CD4-positive, alpha-beta memory T cell (primary cell): ENCODE results near the gene RALGPS2. TPM values are rescaled to one million over a fixed set of nuclear protein-coding genes. Genes with fewer than 3 reads are reported as not detected.

Source experiments
- CTCF ChIA-PET: fragments of 350-600 bp; sonication (Branson Sonifier 250); formaldehyde crosslinking; loops from one replicate; lab custom pipeline; 2021; ENCODE audit warnings: inconsistent platforms; ENCODE audit not compliant: partially characterized antibody; lab: Charles Lee
- POLR2A ChIA-PET: fragments of 350-600 bp; sonication (Branson Sonifier 250); formaldehyde crosslinking; loops from one replicate; lab custom pipeline; 2021; ENCODE audit not compliant: partially characterized antibody; lab: Charles Lee
- DNase-seq, 5 donors: peaks; one replicate each; pipeline versions ENCODE4 v3.0.0 to v3.0.0-alpha.2; 2020 to 2022; ENCODE audit warnings: mixed read lengths in 1 of 5
- H3K27ac ChIP-seq: one replicate; pipeline ENCODE4 v1.7.0; 2013; ENCODE audit warnings: low read depth, low read length
- H3K27me3 ChIP-seq: 2 replicates; pipeline ENCODE4 v1.7.0; 2013; ENCODE audit warnings: mild to moderate bottlenecking, low read length, moderate library complexity; ENCODE audit not compliant: insufficient read depth
- H3K36me3 ChIP-seq: 2 replicates; pipeline ENCODE4 v1.7.0; 2013; ENCODE audit warnings: mild to moderate bottlenecking, low read length, moderate library complexity; ENCODE audit not compliant: insufficient read depth
- H3K4me1 ChIP-seq: 2 replicates; pipeline ENCODE4 v1.7.0; 2013; ENCODE audit warnings: mild to moderate bottlenecking, low read length, moderate library complexity; ENCODE audit not compliant: insufficient read depth
- H3K4me3 ChIP-seq, 2 donors: one replicate each; pipeline ENCODE4 v1.7.0; 2013; ENCODE audit warnings: low read length in 2 of 2, mild to moderate bottlenecking in 1 of 2
- H3K9me3 ChIP-seq, 2 donors: one replicate each; pipeline ENCODE4 v1.7.0; 2013; ENCODE audit warnings: low read length in 2 of 2, control low read depth in 1 of 2; ENCODE audit not compliant: control insufficient read depth in 1 of 2
- H3K27ac Mint-ChIP-seq, 7 donors: one replicate each; pipeline ENCODE4 v1.8.0; 2020 to 2021; ENCODE audit warnings: mixed read lengths in 7 of 7, mild to moderate bottlenecking in 6 of 7, inconsistent platforms in 3 of 7, moderate library complexity in 3 of 7
- H3K27me3 Mint-ChIP-seq, 2 donors: one replicate each; pipeline ENCODE4 v1.8.0; 2020 to 2021; ENCODE audit warnings: mixed read lengths in 2 of 2
- H3K36me3 Mint-ChIP-seq, 2 donors: one replicate each; pipeline ENCODE4 v1.8.0; 2020 to 2021; ENCODE audit warnings: mixed read lengths in 2 of 2, inconsistent platforms in 1 of 2, mild to moderate bottlenecking in 1 of 2
- H3K4me1 Mint-ChIP-seq, 4 donors: one replicate each; pipeline ENCODE4 v1.8.0; 2020 to 2021; ENCODE audit warnings: mixed read lengths in 4 of 4, mild to moderate bottlenecking in 1 of 4
- H3K4me3 Mint-ChIP-seq, 8 donors: one replicate each; pipeline ENCODE4 v1.8.0; 2020 to 2021; ENCODE audit warnings: mixed read lengths in 8 of 8, mild to moderate bottlenecking in 7 of 8, moderate library complexity in 6 of 8, inconsistent platforms in 3 of 8
- H3K9me3 Mint-ChIP-seq, 8 donors: one replicate each; pipeline ENCODE4 v1.8.0; 2020 to 2021; ENCODE audit warnings: mixed read lengths in 8 of 8, mild to moderate bottlenecking in 5 of 8, inconsistent platforms in 3 of 8, moderate library complexity in 1 of 8
- intact Hi-C: fragments of 100-400 bp; cut with micrococcal nuclease; formaldehyde crosslinking; loops from one replicate; pipeline ENCODE4 v1.15.1; 2023
- polyA plus RNA-seq, 2 donors: library from polyadenylated mRNA; unstranded; fragments of 300-500 nt; fragmentation: Illumina TruSeq; gene quantifications; one replicate each; pipeline ENCODE4 v1.2.3, GENCODE V29; 2021
- total RNA-seq, 2 experiments: library from RNA; stranded (reverse); gene quantifications; one replicate each; pipeline ENCODE4 v1.2.3, GENCODE V29; 2021

Gene RALGPS2
- total and polyA plus RNA-seq, 4 experiments from 2014 or later, result 1.6 to 15.0 (median 7.8) TPM

DNA sequence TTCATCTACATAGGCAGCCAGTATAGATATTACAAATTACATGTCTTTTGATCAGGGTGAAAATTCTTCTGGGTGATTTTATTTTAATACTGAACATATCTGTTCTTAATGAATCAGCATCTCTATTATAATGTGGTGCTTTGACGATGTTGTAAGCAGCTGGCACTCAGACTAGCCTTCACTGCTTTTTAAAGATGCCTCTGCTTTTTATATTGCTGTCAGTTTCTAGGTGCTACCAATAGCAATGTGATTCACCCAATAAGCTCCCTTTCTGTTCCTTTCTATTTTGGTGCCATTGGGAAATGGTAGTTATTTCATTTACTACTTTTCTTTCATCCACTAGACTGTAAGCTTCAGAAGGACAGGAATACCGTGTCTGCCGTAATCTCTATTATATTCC, 156.9 kb downstream of the RALGPS2 start:
- Histone ChIP-seq H3K4me1 (no peaks in the 10 kb centered on the region), H3K9me3 (no peaks in the 10 kb centered on the region), H3K27ac (no peak overlapping the region), H3K4me3 (no peak overlapping the region), H3K36me3 (no peaks in the 10 kb centered on the region), H3K27me3 (no peaks in the 10 kb centered on the region)
- POLR2A ChIA-PET, result no interaction called here
- H3K27me3 Mint-ChIP-seq, result peaks cover 0 to 1% of the 10 kb centered on the region in 2 donors
- H3K9me3 Mint-ChIP-seq, result no peaks in the 10 kb centered on the region
- no peak overlapping the region for H3K27ac Mint-ChIP-seq
- H3K4me1 Mint-ChIP-seq, result no peaks in the 10 kb centered on the region
- CTCF ChIA-PET, result no interaction called here
- no peak overlapping the region for H3K4me3 Mint-ChIP-seq
- intact Hi-C loops, result no loop called here
- no peak for DNase-seq
- peaks cover 7 to 8% of the 10 kb centered on the region in 2 donors for H3K36me3 Mint-ChIP-seq

DNA sequence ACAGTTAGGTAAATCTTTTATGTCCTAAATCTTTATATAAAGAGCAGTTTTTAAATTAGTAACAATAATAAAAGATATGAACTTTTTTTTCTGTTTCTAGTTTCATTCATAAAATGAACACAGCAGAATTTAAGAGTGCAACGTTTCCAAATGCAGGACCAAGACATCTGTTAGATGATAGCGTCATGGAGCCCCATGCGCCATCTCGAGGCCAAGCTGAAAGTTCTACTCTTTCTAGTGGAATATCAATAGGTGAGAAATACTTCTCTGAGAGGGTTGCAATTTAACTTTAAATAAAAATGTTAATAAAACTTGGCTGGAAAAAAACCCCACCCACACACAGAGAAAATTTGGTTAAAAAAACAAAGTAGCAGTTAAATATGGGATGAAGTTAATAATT, 160.8 kb downstream of the RALGPS2 start:
- peaks cover 0 to 1% of the 10 kb centered on the region in 2 donors for H3K27me3 Mint-ChIP-seq
- DNase-seq, result no peak
- Histone ChIP-seq H3K4me1 (no peaks in the 10 kb centered on the region), H3K4me3 (no peak overlapping the region), H3K27ac (no peak overlapping the region), H3K27me3 (no peaks in the 10 kb centered on the region), H3K9me3 (no peaks in the 10 kb centered on the region), H3K36me3 (no peaks in the 10 kb centered on the region)
- H3K36me3 Mint-ChIP-seq, result peaks cover 8 to 10% of the 10 kb centered on the region in 2 donors
- POLR2A ChIA-PET, result no interaction called here
- H3K9me3 Mint-ChIP-seq, result no peaks in the 10 kb centered on the region
- peak overlapping the region in 2 of 7 donors; percentile 3 to 24 for H3K27ac Mint-ChIP-seq
- no peak overlapping the region for H3K4me3 Mint-ChIP-seq
- no peaks in the 10 kb centered on the region for H3K4me1 Mint-ChIP-seq
- CTCF ChIA-PET, result no interaction called here
- intact Hi-C loops, result no loop called here

DNA sequence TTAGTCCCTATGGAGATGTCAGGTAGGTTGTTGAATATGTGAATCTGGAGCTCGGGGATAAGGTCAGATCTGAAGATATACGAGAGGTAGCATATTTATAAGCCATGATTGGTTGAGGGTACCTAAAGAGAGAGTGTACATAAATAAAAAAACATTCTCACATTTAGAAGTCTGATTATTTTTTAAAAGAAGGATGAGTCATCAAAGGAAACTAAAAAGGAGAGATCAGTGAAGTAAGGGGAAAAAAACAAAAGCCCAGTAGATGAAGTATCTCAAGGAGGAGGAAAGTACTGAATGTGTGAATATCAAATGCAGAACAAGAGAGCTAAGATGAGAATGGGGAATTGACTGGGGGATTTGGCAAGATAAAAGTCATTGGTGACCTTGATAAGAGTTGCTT, 161.5 kb downstream of the RALGPS2 start:
- no peaks in the 10 kb centered on the region for H3K4me1 Mint-ChIP-seq
- DNase-seq, result no peak
- peak overlapping the region in 1 of 7 donors; percentile 11 for H3K27ac Mint-ChIP-seq
- Histone ChIP-seq H3K36me3 (no peaks in the 10 kb centered on the region), H3K27me3 (no peaks in the 10 kb centered on the region), H3K27ac (no peak overlapping the region), H3K9me3 (no peaks in the 10 kb centered on the region), H3K4me1 (no peaks in the 10 kb centered on the region), H3K4me3 (no peak overlapping the region)
- intact Hi-C loops, result no loop called here
- no peak overlapping the region for H3K4me3 Mint-ChIP-seq
- CTCF ChIA-PET, result no interaction called here
- POLR2A ChIA-PET, result no interaction called here
- no peaks in the 10 kb centered on the region for H3K27me3 Mint-ChIP-seq
- no peaks in the 10 kb centered on the region for H3K9me3 Mint-ChIP-seq
- peaks cover 8 to 10% of the 10 kb centered on the region in 2 donors for H3K36me3 Mint-ChIP-seq

DNA sequence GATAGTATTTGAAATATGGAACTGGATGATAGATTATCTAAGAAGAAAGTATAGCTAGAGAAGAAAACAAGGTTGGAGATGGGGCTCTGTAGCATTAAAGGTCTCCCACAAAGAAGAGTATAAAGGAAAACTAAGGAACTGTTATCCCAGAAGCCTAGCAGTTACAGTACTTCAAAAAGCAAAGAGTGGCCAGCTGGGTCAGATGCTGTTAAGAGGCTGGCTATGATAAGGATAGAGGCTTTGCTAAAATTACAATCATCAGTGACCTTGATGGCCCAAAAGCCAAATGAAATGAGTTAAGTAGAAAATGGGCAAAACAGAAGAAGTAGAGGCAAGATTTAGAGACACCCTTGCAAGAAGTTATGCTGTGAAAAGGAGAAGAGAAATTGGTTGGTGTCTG, 170.9 kb downstream of the RALGPS2 start:
- Mint-ChIP-seq H3K4me1 (peaks cover 4 to 14% (median 8%) of the 10 kb centered on the region in 4 donors), H3K36me3 (peaks cover 13 to 22% of the 10 kb centered on the region in 2 donors), H3K9me3 (peaks cover 0 to 9% (median 7%) of the 10 kb centered on the region in 8 donors), H3K27me3 (peaks cover 0 to 1% of the 10 kb centered on the region in 2 donors), H3K27ac (no peak overlapping the region), H3K4me3 (no peak overlapping the region)
- ChIA-PET POLR2A (no interaction called here), CTCF (no interaction called here)
- Histone ChIP-seq H3K27ac (no peak overlapping the region), H3K4me1 (peaks cover 5% of the 10 kb centered on the region), H3K36me3 (no peaks in the 10 kb centered on the region), H3K27me3 (no peaks in the 10 kb centered on the region), H3K9me3 (no peaks in the 10 kb centered on the region), H3K4me3 (no peak overlapping the region)
- intact Hi-C loops, result no loop called here
- no peak for DNase-seq

DNA sequence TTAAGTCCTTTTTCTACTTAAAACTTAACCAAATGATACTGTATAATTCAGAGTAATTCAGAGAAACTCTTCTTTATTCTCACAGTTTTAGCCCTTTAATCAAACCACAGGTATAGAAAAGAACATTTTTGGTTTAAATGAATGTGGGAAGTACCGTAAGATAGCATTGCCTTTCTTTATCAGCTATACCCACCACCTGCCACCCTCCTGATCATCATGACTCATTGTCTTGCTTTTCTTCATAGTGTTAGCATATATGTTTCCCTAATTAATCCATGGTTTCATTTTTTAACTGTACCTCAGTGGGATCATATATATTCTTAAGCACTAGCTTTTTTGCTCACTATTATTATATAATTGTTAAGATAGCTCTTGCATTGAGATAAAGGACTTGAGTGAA, 173.4 kb downstream of the RALGPS2 start:
- no peaks in the 10 kb centered on the region for H3K27me3 ChIP-seq
- no peak overlapping the region for H3K27ac ChIP-seq
- peaks cover 0 to 1% of the 10 kb centered on the region in 2 donors for H3K27me3 Mint-ChIP-seq
- H3K36me3 ChIP-seq, result no peaks in the 10 kb centered on the region
- peaks cover 0 to 9% (median 7%) of the 10 kb centered on the region in 8 donors for H3K9me3 Mint-ChIP-seq
- H3K4me3 ChIP-seq, result no peak overlapping the region
- H3K9me3 ChIP-seq, result no peaks in the 10 kb centered on the region
- POLR2A ChIA-PET, result no interaction called here
- no peak overlapping the region for H3K4me3 Mint-ChIP-seq
- DNase-seq, result no peak
- CTCF ChIA-PET, result no interaction called here
- H3K36me3 Mint-ChIP-seq, result peaks cover 15 to 28% of the 10 kb centered on the region in 2 donors
- no peak overlapping the region for H3K27ac Mint-ChIP-seq
- H3K4me1 Mint-ChIP-seq, result peaks cover 4 to 14% (median 8%) of the 10 kb centered on the region in 4 donors
- intact Hi-C loops, result no loop called here
- peaks cover 5% of the 10 kb centered on the region for H3K4me1 ChIP-seq

DNA sequence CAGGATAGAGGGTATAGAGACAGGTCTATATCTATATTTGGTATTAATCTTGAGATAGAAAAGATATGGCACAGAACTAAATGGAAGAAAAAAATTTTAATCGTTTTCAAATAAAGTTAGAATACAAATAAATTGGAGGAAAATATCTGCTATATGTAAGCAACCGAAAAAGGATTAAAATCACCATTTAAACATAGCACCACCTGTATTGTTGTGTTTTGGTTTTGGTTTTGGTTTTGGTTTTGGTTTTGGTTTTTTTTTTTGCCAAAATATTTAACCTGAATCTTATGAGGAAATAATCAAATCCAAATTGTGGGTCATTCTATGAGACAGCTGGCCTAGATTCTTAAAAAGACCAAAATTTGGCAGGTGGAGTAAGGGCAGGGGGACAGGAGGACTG, 174.4 kb downstream of the RALGPS2 start:
- Mint-ChIP-seq H3K27ac (peak overlapping the region in 3 of 7 donors; percentile 13 to 63 (median 45)), H3K4me1 (peaks cover 4 to 14% (median 8%) of the 10 kb centered on the region in 4 donors), H3K4me3 (peak overlapping the region in 6 of 8 donors; percentile 4 to 68 (median 44)), H3K36me3 (peaks cover 16 to 32% of the 10 kb centered on the region in 2 donors), H3K9me3 (peaks cover 4 to 17% (median 7%) of the 10 kb centered on the region in 8 donors), H3K27me3 (peaks cover 0 to 1% of the 10 kb centered on the region in 2 donors)
- Histone ChIP-seq H3K27me3 (no peaks in the 10 kb centered on the region), H3K27ac (no peak overlapping the region), H3K4me1 (peaks cover 5% of the 10 kb centered on the region), H3K4me3 (no peak overlapping the region), H3K9me3 (no peaks in the 10 kb centered on the region), H3K36me3 (no peaks in the 10 kb centered on the region)
- intact Hi-C loops, result no loop called here
- ChIA-PET POLR2A (no interaction called here), CTCF (no interaction called here)
- peak in 1 of 5 donors; percentile 1 for DNase-seq

DNA sequence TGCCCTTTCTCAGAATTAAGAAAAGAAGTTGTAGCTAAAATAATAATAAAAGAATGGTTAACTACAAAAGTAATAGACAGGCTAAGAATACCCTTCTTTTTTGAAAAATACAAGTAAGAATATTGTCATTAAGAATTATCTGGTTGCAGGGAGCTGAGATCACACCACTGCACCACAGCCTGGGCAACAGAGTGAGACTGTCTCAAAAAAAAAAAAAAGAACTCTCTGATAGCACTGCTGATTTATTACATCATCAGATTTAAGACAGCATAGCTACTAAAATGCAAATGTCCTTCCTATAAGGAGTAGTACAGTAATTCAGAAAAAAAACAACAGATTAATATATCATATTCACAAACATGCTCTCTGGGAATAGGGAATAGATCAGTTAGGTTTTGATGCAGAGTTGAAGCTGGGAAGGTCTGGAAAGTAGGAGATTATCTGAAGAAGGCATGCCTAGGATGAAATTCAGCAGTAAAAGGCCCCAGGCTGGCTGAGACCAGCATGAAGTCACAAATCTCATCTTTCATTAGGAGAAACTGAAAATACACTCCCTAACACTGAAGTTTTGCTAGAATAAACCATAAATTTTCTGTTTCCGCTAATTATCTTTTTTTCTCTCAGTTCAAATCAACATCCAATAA, 176.6 kb downstream of the RALGPS2 start:
- POLR2A ChIA-PET, result no interaction called here
- no peak overlapping the region for H3K27ac Mint-ChIP-seq
- no peaks in the 10 kb centered on the region for H3K9me3 ChIP-seq
- no peaks in the 10 kb centered on the region for H3K27me3 Mint-ChIP-seq
- peaks cover 5% of the 10 kb centered on the region for H3K4me1 ChIP-seq
- peaks cover 0 to 8% (median 0%) of the 10 kb centered on the region in 8 donors for H3K9me3 Mint-ChIP-seq
- H3K4me3 Mint-ChIP-seq, result no peak overlapping the region
- intact Hi-C loops, result no loop called here
- H3K36me3 ChIP-seq, result no peaks in the 10 kb centered on the region
- peaks cover 4 to 14% (median 8%) of the 10 kb centered on the region in 4 donors for H3K4me1 Mint-ChIP-seq
- CTCF ChIA-PET, result interaction anchor here (1.0 kb wide), 1 partner anchor 9 kb away, joined by 3 read pairs; no protein-coding TSS in a partner anchor
- peaks cover 11 to 20% of the 10 kb centered on the region in 2 donors for H3K36me3 Mint-ChIP-seq
- no peak overlapping the region for H3K27ac ChIP-seq
- no peaks in the 10 kb centered on the region for H3K27me3 ChIP-seq
- no peak for DNase-seq
- no peak overlapping the region for H3K4me3 ChIP-seq
